CD4-positive, alpha-beta T cell treated with Interleukin-4 for 4 hours (primary cell): ENCODE measurements around the gene OR51B2.

Experiments used
- DNase-seq: peaks from one replicate; pipeline ENCODE4 v3.0.0-alpha.2; 2020

OR51B2 gene

DNA sequence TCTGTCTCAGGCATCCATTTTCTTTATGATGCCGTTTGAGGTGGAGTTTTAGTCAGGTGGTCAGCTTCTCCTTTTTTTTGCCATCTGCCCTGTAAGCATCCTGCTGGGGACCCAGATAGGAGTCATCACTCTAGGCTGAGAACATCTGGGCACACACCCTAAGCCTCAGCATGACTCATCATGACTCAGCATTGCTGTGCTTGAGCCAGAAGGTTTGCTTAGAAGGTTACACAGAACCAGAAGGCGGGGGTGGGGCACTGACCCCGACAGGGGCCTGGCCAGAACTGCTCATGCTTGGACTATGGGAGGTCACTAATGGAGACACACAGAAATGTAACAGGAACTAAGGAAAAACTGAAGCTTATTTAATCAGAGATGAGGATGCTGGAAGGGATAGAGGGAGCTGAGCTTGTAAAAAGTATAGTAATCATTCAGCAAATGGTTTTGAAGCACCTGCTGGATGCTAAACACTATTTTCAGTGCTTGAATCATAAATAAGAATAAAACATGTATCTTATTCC lies 43.5 kb downstream of the OR51B2 start:
- DNase-seq = no peak

DNA sequence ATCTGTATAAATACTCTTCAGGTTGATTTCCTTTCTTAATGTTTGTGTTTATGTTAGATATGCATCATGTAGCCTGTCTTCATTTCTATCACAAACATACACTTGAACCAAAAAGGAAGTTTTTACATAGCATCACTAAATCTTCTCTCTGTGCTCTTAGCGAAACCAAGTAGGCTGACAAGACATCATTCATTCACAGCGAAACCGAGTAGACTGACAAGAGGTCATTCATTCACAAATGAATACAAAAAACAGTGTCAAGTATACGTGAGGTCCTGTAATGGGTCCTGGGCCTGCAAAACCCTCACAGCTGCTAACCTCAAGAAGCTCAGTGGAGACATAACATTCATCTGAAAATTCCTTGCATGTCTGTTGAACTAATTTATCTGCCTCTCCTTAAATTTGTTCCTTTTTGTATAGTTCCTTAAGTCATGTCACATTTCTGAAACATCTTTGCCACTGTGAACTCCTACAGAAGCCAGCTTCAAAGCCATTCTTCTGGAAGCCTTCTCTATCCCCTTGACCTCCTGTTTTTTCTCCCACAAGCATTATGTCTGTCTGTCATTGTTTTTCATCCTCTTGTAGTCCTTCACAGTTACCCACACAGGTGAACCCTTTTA lies 44.5 kb downstream of the OR51B2 start:
- DNase-seq = no peak

DNA sequence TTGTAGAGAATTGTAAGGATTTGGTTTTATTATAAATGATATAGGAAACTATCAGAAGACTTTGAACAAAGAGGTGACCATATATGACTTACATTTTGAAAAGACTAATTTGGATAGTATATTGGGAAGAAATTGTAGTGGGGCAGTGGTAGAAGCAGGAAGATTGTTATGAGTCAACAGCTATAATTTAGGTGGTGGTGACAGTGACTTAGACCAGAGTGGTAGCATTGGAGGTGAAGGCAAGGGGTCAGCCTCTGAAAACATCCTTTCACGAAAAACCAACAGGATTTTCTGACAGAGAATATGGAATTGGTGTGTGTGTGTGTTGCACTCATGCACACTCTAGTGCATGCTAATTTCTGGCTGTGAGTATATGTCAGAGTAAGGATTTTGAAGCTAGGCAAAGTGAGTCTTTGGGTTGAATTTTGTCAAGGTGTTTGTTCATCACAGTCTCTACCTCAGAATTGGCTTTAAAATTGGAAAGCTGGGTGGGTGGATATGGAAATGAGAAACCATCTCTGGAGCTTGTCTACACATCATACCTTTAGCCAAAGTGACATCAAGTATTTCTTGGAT lies 46.2 kb downstream of the OR51B2 start:
- no peak for DNase-seq

DNA sequence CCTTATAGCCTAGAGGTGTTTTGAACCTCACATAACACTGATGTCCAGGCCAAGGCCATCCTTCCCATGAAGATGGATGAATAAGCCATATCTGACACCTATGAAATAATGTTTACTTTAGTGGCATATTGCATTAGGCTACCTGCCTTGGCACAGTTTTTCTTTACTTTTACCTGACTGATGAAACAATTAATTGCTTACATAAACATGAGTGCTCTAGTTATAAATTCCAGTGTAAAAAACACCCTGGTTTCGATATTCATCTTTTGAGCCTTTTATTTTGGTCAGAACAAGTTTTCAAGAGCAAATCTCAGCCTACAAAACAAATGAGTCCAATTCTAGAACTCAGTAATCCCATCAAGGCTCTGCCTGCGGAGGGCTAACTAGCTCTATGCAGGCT lies 47.4 kb downstream of the OR51B2 start:
- no peak for DNase-seq

DNA sequence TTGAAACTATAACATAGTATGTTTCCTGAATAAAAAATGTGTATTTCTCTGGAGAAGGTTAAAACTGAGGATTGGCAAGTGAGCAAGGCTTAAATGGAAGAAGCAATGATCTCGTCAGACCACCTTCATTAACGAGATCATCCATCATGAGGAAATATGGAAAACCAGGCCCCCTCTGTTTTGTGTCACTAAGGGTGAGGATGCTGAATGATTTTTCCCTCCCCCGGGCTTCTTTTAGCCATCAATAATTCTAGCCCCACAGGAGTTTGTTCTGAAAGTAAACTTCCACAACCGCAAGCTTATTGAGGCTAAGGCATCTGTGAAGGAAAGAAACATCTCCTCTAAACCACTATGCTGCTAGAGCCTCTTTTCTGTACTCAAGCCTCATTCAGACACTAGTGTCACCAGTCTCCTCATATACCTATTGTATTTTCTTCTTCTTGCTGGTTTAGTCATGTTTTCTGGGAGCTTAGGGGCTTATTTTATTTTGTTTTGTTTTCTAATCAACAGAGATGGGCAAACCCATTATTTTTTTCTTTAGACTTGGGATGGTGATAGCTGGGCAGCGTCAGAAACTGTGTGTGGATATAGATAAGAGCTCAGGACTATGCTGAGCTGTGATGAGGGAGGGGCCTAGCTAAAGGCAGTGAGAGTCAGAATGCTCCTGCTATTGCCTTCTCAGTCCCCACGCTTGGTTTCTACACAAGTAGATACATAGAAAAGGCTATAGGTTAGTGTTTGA lies 48.6 kb downstream of the OR51B2 start:
- no peak for DNase-seq

DNA sequence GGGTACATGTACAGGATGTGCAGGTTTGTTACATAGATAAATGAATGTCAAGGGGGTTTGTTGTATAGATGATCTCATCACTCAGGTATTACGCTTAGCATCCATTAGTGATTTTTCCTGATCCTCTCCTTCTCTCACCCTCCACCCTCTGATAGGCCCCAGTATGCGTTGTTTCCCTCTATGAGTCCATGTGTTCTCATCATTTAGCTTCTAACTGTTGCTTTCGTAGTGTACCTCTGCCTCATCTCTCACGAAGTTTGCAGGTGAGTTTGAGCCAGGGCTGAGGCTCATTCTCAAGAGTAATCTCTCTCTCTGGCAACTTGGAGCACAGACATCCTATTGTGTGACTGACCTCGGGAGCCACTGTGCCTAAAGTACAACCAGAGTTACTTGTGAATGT lies 49.7 kb downstream of the OR51B2 start:
- no peak for DNase-seq
